GM10266 (cell line): ENCODE results near the gene ASB3.

ENCODE experiments used
- DNase-seq: peaks from one replicate; pipeline ENCODE4 v3.0.0; 2012; ENCODE audit errors: extremely low spot score
- TF ChIP-seq, protein P1 (sequence below): IDR thresholded peaks from 2 replicates; pipeline ENCODE4 v1.5.1; 2012; ENCODE audit warnings: mild to moderate bottlenecking, low read depth; ENCODE audit not compliant: control insufficient read depth, insufficient read depth; ENCODE audit errors: missing control alignments

Gene ASB3

DNA sequence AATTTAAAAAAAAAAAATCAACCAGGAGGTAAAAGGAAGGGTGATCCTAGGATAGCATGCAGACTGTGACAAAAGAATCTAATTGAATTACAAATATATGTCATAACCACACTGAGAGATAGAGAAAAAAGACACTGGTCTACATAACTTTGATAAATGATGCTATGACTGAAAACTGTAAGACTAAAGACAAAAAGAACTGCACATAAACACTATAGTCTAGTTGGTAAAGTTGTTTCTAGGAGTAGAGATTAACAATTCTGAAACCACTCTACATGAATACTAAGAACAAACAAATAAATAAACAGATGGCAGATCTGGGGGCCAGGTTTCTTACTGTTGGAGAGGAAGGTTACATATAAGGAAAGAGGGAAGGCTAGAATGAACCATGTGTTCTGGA is 33.7 kb downstream of the ASB3 start:
- TF ChIP-seq, protein P1, sequence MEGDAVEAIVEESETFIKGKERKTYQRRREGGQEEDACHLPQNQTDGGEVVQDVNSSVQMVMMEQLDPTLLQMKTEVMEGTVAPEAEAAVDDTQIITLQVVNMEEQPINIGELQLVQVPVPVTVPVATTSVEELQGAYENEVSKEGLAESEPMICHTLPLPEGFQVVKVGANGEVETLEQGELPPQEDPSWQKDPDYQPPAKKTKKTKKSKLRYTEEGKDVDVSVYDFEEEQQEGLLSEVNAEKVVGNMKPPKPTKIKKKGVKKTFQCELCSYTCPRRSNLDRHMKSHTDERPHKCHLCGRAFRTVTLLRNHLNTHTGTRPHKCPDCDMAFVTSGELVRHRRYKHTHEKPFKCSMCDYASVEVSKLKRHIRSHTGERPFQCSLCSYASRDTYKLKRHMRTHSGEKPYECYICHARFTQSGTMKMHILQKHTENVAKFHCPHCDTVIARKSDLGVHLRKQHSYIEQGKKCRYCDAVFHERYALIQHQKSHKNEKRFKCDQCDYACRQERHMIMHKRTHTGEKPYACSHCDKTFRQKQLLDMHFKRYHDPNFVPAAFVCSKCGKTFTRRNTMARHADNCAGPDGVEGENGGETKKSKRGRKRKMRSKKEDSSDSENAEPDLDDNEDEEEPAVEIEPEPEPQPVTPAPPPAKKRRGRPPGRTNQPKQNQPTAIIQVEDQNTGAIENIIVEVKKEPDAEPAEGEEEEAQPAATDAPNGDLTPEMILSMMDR, result no peak
- no peak for DNase-seq

DNA sequence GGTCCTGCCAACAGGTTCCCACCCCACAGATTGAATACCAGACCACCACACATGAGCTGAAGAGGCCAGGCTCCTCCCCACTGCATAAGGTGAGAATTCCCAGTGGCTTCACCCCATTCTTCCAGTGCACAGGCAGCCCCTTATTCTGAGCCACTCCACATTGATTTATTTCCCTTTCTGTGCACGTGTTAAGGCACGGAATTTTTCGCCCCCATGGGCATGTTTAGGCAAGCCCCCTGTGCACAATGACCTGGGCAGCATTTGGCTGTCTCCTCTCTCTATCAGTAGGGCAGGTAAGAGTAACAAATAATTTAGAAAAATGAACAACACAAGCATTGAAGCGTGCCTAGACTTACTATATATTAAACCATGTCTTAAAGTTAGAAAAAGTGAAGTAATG is 34.4 kb downstream of the ASB3 start:
- TF ChIP-seq, protein P1, result no peak
- DNase-seq, result no peak

DNA sequence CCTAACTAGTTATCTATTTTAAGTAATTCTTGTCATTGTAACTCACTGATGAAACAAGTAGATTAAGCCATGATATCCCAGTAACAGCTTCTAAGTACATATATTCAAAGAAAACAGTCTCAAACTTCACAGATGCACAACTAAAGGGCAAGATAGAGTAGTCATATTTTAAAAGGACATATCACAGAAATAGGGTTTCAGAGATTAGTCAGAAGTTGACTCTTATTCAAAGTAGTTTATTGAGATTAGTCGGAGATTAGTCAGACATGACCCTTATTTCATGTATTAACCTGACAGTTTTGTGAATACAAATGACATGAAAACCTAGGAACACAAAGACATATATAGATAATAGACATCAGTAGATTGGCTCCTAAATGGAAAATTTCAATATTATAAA is 35.0 kb downstream of the ASB3 start:
- peak; percentile 36 for DNase-seq

DNA sequence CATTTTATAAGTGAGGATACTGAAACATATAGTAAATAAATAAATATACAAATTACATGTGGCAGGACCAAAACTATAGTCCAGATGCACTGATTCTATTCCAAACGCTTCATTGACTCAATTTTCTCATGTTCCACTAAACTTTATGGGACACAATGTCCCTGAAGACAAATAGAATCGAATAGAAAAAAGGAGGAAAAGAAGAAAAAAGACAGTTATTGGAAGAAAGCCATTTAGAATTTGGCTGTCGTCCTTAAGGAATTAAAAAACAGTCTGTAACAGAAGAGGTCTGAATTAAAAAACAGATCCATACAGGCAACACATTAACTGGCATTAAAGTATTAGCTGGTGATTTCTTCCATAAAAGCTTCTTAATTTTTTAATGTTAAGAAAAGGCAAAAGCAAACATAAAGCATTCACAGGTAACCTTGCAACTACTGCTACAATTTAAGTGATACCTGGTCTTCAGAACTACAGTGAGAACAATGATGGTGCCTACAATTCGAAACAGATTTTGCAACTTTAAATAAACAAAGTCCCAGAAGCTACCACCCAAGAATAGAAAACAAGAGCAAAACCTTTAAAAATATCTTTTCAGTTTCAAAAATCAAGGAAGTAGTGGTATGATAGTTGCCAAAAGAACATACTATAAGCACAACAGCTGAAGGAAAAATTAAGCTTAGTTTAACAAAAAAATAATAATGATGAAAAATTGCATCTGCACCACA is 36.5 kb downstream of the ASB3 start:
- no peak for DNase-seq
- TF ChIP-seq, protein P1, result no peak

More for the DNA sequence above, 35.0 kb downstream of the ASB3 start:
- TF ChIP-seq, protein P1, result no peak

DNA sequence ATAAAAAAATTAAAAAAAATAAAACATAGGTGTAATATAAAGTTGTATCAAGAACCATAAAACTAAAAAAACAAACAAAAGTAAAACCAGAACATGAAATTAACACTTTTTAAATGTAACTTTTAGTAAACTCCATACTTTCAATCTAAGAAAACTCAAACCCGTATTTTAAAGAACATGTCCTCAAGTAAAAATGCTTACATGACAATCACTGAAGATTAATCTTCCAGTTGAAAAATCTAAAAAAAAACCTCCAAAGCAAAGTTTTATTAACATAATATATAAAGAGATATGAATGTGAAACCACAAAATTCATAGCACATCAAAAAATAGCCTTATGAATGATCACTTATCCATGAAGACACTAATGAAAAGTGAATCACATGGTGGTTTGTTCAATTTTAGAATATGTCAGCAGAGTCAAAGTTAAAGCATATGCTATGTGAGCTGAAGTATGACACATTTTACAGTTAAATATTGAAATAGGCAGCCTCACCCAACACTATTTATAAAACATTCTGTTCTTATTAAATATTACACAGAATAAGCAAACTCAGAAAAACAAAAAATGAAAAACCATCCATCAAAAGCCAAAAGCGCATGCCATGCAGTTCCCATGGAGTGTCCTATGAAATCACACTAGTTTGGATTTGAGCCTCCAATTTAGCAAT is 42.2 kb downstream of the ASB3 start:
- DNase-seq, result no peak
- TF ChIP-seq, protein P1, result no peak

DNA sequence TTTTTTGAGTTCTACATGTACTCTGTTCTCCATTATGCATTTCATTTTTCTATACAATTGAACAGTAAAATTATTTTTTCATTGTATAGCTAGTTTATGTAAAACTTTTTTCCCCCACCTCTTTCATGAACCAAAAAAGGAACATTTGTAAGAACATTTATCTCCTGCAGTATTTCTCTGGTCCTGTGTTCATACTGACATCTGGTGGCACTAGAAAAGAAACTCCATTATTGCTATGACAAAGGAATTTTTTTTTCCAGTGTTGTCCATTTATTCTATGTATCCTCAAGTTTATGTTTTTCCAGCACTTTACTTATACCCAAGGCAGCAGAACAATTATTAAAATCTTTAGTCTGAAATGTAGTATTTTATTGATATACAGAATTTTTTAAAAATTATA is 46.6 kb downstream of the ASB3 start:
- TF ChIP-seq, protein P1, result no peak
- DNase-seq, result no peak

DNA sequence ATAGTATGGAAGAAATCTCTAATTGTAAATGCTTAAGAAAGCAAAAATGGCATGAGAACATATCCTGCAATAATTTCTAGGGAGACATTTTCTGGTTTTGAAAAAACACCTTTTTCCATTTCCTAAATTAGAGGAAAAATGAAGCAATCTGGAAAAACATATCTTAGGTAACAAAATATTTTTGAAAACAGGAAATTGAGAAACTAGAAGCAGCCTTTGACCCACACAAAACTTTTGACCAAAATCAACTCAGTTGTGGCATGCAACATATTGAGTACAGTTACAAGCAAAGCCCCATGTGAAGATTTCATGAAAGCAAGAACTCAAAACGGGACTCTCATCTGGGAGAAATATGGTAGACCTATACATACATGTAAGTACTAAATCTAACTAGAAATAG is 47.7 kb downstream of the ASB3 start:
- DNase-seq, result no peak
- TF ChIP-seq, protein P1, result no peak
